Dendritic cell treated with granulocyte-macrophage colony-stimulating factor and Interleukin-4, amounts not matched to agents 40 ng/mL and 50 ng/mL, for 4 days (primary cell): ENCODE data around the gene PAFAH1B2.
"Not testable (repeated sequence)": the region's sequence is repeated elsewhere in the genome, so short reads cannot be mapped to it uniquely, and the experiment has no call there.

Source experiments
- H3K27ac Mint-ChIP-seq: one replicate; pipeline ENCODE4 v1.8.0; 2022; ENCODE audit warnings: mild to moderate bottlenecking, mixed read lengths
- H3K27me3 Mint-ChIP-seq: one replicate; pipeline ENCODE4 v1.8.0; 2022; ENCODE audit warnings: mild to moderate bottlenecking, mixed read lengths
- H3K36me3 Mint-ChIP-seq: one replicate; pipeline ENCODE4 v1.8.0; 2022; ENCODE audit warnings: low read depth, mixed read lengths
- H3K4me1 Mint-ChIP-seq: one replicate; pipeline ENCODE4 v1.8.0; 2022; ENCODE audit warnings: low read depth, mixed read lengths
- H3K4me3 Mint-ChIP-seq: one replicate; pipeline ENCODE4 v1.8.0; 2022; ENCODE audit warnings: mild to moderate bottlenecking, moderate library complexity, mixed read lengths
- H3K9me3 Mint-ChIP-seq: one replicate; pipeline ENCODE4 v1.8.0; 2022; ENCODE audit warnings: mixed read lengths
- intact Hi-C: fragments of 100-400 bp; cut with micrococcal nuclease; formaldehyde crosslinking; loops from one replicate; pipeline ENCODE4 v1.15.0; 2022

Gene PAFAH1B2

DNA sequence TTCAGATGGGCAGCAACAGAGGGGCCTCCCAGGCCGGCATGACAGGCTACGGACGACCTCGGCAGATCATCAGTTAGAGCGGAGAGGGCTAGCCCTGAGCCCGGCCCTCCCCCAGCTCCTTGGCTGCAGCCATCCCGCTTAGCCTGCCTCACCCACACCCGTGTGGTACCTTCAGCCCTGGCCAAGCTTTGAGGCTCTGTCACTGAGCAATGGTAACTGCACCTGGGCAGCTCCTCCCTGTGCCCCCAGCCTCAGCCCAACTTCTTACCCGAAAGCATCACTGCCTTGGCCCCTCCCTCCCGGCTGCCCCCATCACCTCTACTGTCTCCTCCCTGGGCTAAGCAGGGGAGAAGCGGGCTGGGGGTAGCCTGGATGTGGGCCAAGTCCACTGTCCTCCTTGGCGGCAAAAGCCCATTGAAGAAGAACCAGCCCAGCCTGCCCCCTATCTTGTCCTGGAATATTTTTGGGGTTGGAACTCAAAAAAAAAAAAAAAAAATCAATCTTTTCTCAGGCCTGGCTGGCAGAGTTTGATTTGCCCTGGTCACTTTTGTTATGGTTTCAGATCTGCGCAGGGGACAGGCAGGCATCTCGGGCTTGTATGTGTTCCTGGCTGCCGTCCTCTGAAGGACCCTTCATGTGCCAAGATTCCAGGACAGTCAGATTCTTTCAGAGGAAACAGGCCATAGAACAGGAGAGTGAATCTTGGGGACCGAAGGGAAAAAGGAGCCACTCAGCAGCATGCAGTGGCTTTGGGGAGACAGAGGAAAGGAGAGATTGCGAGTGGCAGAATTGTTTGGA, 60.4 kb downstream of the PAFAH1B2 start:
- H3K36me3 Mint-ChIP-seq, result peaks cover 61% of the 10 kb centered on the region
- no peak overlapping the region for H3K27ac Mint-ChIP-seq
- peaks cover 10% of the 10 kb centered on the region for H3K4me1 Mint-ChIP-seq
- intact Hi-C loops, result loop anchor here (5.0 kb wide), 1 partner anchor 72 kb away; no protein-coding TSS in a partner anchor
- H3K4me3 Mint-ChIP-seq, result no peak overlapping the region
- H3K9me3 Mint-ChIP-seq, result no peaks in the 10 kb centered on the region
- H3K27me3 Mint-ChIP-seq, result no peaks in the 10 kb centered on the region

DNA sequence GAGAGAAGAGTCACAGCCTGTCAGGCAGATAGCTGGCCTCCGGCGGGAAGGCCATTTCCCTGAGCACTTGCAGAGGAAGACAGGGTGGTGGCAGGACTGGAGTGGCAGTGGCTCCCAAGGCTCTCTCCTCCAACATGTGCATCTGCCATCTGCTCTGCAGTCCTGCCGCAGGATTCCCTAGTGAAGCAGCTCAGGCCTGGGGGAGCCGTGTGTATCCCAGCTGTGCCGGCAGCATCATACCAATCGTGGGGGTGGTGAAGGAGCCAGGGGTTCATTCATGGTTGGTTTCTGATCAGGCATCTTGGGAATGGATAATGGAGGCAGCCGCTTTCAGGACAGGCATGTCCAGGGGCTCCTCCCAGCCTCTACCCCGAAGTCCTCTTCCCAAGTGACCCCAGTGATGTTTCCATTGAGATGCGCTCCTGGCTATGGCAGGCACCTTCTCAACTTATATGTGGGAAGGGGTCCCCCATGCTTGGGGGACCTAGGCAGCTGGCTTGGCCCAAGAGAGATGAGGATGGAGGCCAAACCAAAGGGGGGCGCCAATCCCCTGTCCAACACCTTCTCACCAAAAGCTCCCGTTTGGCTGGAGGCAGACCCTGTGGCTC, 61.2 kb downstream of the PAFAH1B2 start:
- no peak overlapping the region for H3K4me3 Mint-ChIP-seq
- peaks cover 65% of the 10 kb centered on the region for H3K36me3 Mint-ChIP-seq
- intact Hi-C loops, result loop anchor here (5.0 kb wide), 1 partner anchor 73 kb away; no protein-coding TSS in a partner anchor
- H3K27me3 Mint-ChIP-seq, result no peaks in the 10 kb centered on the region
- H3K27ac Mint-ChIP-seq, result no peak overlapping the region
- H3K4me1 Mint-ChIP-seq, result peaks cover 10% of the 10 kb centered on the region
- H3K9me3 Mint-ChIP-seq, result no peaks in the 10 kb centered on the region

DNA sequence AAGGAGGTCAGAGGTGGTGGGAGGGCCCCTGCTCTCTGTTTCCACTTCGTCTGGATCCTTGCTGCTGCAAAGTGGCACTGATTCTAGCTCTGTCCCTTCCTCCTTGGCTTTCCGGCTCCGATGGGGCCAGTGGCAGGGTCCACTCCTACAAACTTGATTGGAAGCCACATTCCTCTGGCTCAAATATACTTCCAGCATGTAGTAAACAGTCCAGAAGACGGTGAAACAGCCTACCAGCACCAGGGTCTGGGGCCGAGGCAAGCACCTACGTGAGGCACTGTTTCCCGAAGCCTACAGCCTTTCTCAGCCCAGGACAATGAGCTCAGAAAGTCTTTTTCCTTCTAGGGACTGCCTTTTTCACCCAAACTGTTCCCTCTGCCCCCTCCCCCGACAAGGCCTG, 62.0 kb downstream of the PAFAH1B2 start:
- not testable (repeated sequence) for H3K4me1 Mint-ChIP-seq, H3K9me3 Mint-ChIP-seq, H3K27ac Mint-ChIP-seq, H3K27me3 Mint-ChIP-seq, H3K4me3 Mint-ChIP-seq
- intact Hi-C loops, result loop anchor here (5.0 kb wide), 1 partner anchor 74 kb away; no protein-coding TSS in a partner anchor
- H3K36me3 Mint-ChIP-seq, result peaks cover 66% of the 10 kb centered on the region

DNA sequence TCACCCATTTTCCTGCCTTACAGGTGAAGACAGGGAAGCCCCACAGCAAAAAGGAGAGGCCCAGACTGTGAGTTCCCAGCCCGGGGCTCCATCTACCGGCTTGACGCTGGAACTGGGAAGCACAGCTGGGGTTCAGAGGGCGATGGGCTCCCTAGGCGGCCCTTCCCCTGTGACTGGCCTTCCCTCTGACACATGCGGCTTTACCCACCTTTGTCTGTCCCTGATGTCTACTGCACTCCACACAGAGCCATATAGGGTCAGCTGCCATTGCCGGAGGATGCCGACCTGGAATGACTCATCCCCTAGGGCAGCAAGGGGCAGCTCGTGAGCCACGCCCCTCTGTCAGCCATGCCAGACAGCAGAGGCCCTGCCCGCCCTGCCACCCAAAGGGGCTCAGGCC, 62.8 kb downstream of the PAFAH1B2 start:
- not testable (repeated sequence) for H3K9me3 Mint-ChIP-seq, H3K4me3 Mint-ChIP-seq, H3K27ac Mint-ChIP-seq, H3K27me3 Mint-ChIP-seq, H3K4me1 Mint-ChIP-seq
- intact Hi-C loops, result loop anchor here (5.0 kb wide), 1 partner anchor 75 kb away; no protein-coding TSS in a partner anchor
- peaks cover 73% of the 10 kb centered on the region for H3K36me3 Mint-ChIP-seq

DNA sequence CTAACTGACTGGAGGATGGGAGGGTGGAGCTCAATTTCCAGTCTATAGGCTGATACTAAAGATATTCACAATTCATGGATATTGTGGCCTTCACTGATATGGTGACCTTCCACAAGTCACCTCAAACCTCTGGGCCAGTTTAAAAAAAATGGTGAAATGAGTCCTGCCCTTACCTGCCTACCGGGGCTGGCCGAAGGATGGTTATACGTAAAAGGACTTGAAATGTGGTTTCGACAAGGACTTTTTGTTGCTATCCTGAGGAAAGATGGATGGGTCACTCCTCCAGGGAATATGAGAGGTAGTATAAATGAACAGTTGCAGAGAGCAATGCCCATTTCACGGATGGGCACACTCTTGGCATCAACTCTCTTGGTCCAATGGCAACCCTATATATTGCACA, 63.4 kb downstream of the PAFAH1B2 start:
- H3K4me1 Mint-ChIP-seq, H3K27ac Mint-ChIP-seq, H3K4me3 Mint-ChIP-seq, H3K27me3 Mint-ChIP-seq, H3K9me3 Mint-ChIP-seq: not testable (repeated sequence)
- intact Hi-C loops, result loop anchor here (5.0 kb wide), 1 partner anchor 75 kb away; no protein-coding TSS in a partner anchor
- H3K36me3 Mint-ChIP-seq, result peaks cover 80% of the 10 kb centered on the region

DNA sequence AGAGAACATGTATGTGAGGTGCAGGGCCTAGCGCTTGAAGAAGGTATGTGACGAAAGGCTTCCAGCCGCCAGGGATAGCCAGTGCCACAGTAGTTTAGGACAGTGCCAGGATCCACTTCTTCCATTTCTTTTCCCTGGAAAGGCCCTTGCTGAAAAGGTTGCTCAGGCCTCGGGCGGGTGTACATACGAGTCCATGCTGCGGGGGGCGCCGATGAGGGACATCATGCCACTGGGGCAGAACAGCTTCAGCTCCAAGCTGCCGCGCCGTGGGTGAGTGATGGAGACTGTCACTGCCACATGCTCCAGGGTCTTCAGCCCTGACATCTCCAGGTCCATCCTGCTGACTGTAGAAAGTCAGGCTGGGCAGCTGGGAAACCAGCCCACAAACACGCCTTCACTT, 64.6 kb downstream of the PAFAH1B2 start:
- peaks cover 80% of the 10 kb centered on the region for H3K36me3 Mint-ChIP-seq
- not testable (repeated sequence) for H3K4me1 Mint-ChIP-seq, H3K27me3 Mint-ChIP-seq, H3K27ac Mint-ChIP-seq, H3K4me3 Mint-ChIP-seq, H3K9me3 Mint-ChIP-seq
- intact Hi-C loops, result loop anchor here (5.0 kb wide), 1 partner anchor 76 kb away; no protein-coding TSS in a partner anchor

DNA sequence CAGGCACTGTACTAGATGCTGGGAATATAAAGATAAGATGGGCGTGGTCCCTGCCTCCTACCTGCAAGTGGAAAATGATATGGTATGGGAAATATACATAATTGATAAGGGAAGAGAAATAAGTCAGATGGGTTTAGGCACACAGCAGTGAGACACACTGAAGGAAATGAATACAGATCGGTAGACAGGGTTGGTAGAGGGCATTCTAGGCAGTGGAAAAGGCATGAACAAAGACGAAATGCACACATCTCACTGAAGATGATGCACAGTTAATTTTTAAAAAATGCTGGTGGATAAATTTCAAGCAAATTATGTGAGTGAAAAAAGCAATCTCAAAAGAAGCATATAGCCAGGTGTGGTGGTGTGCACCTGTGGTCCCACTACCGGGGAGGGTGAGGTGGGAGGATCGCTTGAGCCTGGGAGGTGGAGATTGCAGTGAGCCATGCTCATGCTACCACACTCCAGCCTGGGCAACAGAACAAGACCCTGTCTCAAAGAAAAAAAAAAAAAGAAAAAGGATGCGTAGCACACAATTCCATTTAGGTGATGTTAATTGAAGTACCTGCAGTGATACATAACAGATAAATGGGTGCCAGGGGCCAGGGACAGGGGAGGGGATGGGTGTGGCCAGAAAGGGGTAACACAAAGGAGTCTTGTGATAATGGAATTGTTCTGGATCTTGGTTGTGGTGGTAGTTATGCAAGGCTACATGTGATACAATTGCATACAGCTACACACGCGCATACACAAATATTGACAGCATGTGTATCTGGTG, 65.5 kb downstream of the PAFAH1B2 start:
- not testable (repeated sequence) for H3K27ac Mint-ChIP-seq, H3K9me3 Mint-ChIP-seq, H3K4me3 Mint-ChIP-seq, H3K27me3 Mint-ChIP-seq, H3K4me1 Mint-ChIP-seq
- peaks cover 80% of the 10 kb centered on the region for H3K36me3 Mint-ChIP-seq
- intact Hi-C loops, result loop anchor here (5.0 kb wide), 1 partner anchor 77 kb away; no protein-coding TSS in a partner anchor

DNA sequence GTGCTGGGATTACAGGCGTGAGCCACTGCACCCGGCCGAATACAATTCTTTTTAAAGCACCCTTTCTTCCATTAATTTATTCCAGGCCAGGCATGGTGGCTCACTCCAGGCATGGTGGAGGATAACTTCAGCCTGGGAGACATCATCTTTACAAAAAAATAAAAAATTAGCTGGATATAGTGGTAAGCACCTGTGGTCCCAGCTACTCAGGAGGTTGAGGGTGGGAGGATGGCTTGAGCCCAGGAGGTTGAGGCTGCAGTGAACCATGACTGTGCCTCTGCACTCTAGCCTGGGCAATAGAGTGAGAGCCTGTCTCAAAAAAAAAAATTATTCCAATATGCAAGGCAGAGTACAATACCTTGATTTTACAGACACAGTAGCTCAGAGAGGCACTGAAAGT, 66.5 kb downstream of the PAFAH1B2 start:
- no peak overlapping the region for H3K27ac Mint-ChIP-seq
- no peaks in the 10 kb centered on the region for H3K4me1 Mint-ChIP-seq
- no peak overlapping the region for H3K4me3 Mint-ChIP-seq
- intact Hi-C loops, result no loop called here
- peaks cover 80% of the 10 kb centered on the region for H3K36me3 Mint-ChIP-seq
- H3K27me3 Mint-ChIP-seq, result no peaks in the 10 kb centered on the region
- H3K9me3 Mint-ChIP-seq, result no peaks in the 10 kb centered on the region

DNA sequence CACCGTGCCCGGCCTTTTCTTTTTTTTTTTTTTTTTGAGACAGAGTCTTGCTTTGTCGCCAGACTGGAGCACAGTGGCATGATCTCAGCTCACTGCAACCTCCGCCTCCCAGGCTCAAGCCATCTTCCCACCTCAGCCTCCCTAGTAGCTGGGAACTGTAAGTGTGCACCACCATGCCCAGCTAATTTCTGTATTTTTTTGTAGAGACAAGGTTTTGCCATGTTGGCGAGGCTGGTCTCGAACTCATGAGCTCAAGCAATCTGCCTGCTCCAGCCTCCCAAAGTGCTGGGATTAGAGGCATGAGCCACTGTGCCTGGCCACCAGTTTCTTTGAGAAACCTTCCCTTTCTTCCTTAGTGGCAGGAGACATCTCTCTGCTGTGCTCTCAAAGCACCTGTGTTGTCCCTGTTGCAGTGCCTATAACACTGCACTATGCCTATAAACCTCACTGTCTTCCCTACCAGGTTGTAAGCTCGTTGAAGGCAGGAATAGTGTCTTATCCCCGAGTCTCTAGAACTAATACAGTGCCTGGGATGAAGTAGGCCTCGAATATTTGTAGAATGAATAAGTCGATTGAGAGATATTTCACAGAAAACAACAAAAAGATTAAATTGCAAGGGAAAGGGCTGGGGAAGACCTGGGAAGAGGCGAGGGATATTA, 68.7 kb downstream of the PAFAH1B2 start:
- H3K9me3 Mint-ChIP-seq, result no peaks in the 10 kb centered on the region
- H3K4me1 Mint-ChIP-seq, result no peaks in the 10 kb centered on the region
- intact Hi-C loops, result no loop called here
- H3K27ac Mint-ChIP-seq, result no peak overlapping the region
- H3K4me3 Mint-ChIP-seq, result no peak overlapping the region
- H3K36me3 Mint-ChIP-seq, result peaks cover 94% of the 10 kb centered on the region
- H3K27me3 Mint-ChIP-seq, result no peaks in the 10 kb centered on the region

DNA sequence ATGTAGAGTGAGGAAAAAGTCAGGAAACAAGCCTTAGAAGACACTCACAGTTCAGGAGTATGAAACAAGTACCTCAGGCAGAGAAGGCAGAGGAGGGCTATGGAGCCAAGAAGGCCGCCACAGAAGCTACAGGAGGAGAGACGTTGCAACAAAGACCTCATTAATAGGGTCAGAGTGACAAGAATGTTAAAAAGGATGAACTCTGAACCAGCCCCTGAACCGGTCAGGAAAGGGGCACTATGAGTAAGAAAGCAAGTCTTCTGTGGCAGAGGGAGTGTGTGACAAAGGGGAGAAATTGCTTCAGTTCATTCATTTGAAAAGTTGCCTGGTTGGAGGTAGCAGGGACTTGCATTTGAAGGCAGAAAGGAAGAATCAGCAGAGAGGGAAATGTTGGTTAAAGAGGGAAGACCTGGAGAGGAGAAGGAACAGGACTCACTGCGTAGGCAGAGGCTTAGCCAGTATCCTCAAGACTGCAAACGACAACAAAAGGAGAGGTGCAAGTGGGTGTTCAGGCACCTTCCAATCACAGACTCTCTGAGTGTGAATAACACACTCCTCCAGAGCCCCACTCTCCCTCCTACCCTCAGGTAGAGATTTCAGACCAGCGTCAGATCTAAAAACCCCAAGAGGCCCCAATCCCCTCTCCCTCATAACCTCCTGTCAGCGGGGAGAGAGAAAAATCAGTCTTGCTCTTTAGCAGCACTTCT, 70.5 kb downstream of the PAFAH1B2 start:
- Mint-ChIP-seq H3K4me3 (no peak overlapping the region), H3K27ac (peak overlapping the region; percentile 2), H3K36me3 (peaks cover 100% of the 10 kb centered on the region), H3K9me3 (no peaks in the 10 kb centered on the region), H3K4me1 (peaks cover 3% of the 10 kb centered on the region), H3K27me3 (no peaks in the 10 kb centered on the region)
- intact Hi-C loops, result no loop called here

DNA sequence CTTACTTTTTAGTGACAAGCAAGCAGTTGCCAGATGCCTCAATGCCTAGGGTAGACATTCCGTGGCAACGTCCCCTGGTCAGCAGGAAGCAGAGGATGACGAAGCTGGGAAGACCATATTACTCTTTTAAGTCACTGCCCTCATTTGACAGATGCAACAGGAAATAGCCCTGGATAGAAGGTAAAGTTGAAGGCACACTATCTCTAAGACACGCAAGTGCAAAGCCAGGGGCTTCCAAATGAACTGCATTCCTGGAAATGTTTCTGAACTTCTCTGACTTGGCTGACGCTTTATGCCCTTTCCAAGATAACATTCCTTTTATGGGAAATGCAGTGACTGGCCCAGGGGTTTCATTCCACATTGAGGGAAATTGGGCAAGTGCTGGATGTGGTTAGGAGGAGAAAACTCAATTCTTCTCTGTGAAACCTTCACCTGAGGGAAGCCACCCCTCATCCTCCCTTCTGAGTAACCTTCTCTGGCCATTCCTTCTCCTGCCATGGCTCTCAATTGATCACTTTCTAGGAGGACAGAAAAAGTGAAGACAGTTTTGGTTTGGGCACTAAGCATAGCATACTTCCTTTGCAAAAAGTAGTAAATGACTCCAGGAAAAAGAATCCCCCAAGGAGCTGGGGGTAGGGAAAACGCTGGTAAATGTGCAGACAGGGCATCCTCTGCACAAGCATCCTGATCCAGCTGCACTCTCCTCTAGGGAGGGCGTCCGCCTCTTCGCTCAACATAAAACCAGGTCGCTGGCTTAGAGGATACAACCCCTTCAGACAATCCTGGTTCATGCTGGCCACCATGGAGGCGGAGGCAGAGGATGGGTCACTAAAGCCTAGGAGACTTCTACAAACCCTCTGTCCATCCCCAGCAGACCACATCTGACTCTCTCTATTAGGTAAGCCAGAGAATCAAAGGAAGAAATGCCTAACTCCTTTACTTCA, 73.3 kb downstream of the PAFAH1B2 start:
- Mint-ChIP-seq H3K4me3 (no peak overlapping the region), H3K27ac (no peak overlapping the region), H3K27me3 (no peaks in the 10 kb centered on the region), H3K9me3 (no peaks in the 10 kb centered on the region), H3K36me3 (peaks cover 100% of the 10 kb centered on the region), H3K4me1 (peaks cover 25% of the 10 kb centered on the region)
- intact Hi-C loops, result no loop called here

DNA sequence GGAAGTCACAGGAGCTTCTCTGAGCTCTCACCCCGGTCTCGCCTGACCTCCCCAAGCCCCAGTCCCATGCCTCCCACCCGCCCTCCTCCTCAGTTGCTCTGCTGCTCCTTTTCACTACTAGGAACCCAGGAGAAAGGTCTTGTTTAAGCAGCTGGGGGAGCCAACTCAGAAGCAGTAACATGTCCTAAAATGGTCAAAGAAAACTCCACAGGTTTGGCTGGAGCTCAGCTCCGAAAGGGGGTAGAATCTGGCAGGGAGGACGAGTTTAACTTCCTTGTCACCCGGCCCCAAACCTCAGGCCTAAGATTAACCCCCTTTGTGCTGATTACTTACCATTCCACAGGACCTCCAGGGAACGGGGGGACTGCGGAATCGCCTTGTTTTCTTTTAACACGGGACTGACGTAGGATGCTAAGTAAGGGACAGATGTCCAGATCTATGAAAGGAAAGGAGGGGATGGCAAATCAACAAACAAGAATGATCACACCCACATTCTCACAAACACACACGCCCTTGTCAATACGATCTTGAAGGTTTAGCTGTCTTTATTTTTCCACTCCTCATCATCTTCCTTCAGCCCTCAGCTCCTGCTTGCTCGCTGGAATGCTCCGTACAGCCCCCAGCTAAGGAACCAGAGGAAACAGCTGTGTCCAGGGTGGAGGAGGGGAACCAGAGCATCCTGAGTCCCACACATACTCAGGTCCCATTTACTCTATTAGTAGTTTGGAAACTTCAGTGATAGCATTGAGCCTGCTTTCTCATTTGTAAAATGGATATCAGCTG, 74.2 kb downstream of the PAFAH1B2 start:
- Mint-ChIP-seq H3K4me3 (no peak overlapping the region), H3K27ac (no peak overlapping the region), H3K9me3 (no peaks in the 10 kb centered on the region), H3K36me3 (peaks cover 100% of the 10 kb centered on the region), H3K27me3 (no peaks in the 10 kb centered on the region), H3K4me1 (peaks cover 26% of the 10 kb centered on the region)
- intact Hi-C loops, result no loop called here
